GM18511 (cell line): ENCODE data around the gene ITGA4.

Experiments used
- ATAC-seq: cut with Tn5 transposase; IDR thresholded peaks from one replicate; pipeline ENCODE4 v1.9.1; 2021; ENCODE audit warnings: mild to moderate bottlenecking, moderate library complexity; ENCODE audit not compliant: unreplicated experiment

The ITGA4 gene

DNA sequence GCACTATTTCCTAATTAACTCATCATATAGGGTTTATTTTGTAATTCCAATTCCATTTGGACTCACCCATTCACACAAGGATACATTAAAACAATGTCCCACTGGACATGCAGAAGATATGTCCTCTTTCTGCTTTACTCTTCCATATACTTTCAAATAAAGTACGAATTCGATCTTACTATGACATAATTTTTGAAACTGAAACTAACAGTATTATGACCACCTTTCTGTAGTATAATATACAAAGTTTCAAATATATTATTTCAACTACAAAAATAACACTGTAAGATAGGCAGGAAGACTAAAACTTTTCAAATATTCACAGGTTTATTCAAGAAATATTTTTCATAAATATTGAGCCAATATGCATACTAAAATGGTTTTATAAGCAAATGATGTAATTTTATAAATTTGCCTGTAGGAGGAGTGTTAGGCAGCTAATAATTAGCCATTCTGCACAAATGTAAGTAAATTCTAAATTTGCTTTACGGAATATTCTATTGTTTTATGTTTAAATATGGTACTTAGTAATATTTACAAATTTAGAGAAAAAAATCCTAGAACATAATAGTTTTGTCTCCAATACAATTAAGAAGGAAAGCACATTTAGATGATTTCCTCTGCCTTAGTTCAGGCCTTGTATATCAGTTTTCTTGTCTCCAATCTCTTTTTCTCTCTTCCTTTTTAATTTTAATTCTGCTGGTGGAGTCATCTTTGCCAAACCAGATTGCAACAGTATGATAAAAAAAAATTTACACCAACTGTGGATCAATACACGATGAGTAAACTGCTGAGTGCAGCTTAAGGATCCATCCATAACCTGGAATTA, 113.9 kb downstream of the ITGA4 start:
- ATAC-seq, result peak; percentile 43

- no peak for ATAC-seq
Measured at GRCh38 chr2:181573140-181573736, 116.1 kb downstream of the ITGA4 start.

DNA sequence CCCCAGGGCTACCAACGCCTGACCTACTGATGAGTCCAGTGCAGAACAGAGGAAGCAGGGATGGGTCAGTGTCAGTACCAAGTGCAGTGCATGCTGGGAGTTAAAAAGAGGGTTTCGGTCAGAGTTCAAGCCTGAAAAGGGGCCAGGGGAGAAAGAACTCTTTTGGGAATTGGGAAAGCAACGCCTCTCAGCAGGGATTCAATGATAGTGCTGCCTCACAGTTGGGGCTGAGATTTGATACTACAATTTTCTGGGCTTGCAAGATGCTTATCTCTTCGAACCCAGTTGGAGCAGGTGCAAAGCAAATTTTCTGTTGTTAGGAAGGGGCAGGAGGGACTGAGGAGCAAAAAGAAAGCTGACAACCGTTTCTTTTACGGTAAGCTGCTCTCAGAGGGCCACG, 117.1 kb downstream of the ITGA4 start:
- no peak for ATAC-seq

DNA sequence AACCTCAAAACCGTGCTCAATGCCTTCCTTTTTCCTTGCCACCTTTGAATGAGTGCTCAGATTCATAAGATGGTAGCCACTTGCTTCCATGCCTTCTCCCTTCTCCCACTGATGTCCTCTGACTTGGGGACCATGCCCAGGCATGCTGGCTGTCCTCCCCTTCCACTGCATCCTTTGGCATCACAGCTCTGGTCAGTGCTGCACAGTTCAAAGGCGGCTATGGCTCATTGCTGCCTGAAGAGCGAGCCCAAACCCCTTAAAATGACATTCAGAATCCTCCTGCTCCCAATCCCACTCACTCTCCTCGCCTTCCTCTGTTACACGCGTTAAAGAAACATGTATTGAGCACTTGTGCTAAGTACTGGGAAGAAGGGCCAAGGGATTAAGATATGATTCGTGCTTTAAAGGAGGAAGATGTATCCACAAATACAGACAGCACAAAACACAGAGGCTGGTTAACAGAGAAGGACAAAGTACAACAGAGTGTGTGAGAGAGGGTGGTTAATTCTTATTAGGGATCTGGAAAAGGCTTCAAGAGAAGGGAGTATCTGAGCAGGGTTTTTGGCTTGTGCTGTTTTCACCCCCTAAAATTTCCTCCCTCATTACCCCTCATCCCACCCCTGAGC, 118.0 kb downstream of the ITGA4 start:
- no peak for ATAC-seq

DNA sequence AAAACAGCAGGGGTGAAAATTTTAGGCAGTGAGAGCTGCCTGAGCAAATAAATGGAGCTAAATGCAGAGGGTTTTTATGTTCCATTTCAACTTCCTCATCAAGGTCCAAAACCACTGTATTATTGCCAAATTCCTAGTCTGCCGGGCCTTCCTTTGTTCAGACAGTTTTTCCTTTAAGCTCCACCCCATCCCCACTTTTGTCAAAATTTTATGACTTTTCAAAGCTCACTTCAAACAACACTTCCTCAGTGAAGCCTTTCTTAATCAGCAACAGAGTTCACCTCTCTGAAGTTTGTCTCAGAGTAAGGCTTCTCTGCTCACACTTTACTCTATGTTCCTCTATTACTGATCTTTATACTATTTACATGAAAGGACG, 118.5 kb downstream of the ITGA4 start:
- ATAC-seq, result no peak

DNA sequence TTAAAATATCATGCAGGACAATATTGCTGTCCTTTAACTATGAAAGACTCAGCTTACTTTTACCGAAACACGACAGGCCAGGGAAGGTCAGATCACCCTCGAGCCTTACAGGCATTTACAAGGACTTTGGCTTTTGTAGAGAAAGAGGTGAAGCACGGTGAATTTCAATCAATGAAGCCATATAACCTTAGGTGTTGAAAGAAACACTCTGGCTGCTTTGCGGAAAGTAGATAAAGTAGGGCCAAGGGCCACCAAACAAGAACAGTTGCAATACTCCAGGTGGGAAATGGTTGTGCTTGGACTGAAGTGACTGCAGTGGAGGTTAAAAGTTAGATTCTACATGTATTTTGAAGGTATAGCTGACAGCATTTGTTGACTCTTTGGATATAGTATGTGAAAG, 119.2 kb downstream of the ITGA4 start:
- no peak for ATAC-seq

GRCh38 chr2:181578829-181579228, 121.6 kb downstream of the ITGA4 start:
- ATAC-seq, result peak; percentile 60

DNA sequence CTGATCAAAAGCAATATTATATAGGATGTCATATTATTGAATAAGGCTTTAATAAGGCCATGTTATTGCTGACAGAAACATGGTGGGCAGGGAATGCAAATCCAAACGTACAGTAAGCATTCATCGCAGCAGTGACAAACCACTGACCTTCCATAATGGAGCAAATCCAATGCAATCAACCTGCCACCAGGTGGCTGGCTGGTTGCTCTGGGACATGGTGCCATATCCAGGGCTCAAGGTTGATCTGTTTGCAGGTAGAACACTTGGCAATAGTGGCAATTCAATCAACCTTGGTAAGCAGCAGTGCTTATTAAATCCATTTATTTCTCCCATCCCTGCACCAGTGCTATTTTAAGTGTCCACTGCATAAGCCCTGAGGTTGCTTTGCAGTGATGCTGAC, 124.3 kb downstream of the ITGA4 start:
- no peak for ATAC-seq

DNA sequence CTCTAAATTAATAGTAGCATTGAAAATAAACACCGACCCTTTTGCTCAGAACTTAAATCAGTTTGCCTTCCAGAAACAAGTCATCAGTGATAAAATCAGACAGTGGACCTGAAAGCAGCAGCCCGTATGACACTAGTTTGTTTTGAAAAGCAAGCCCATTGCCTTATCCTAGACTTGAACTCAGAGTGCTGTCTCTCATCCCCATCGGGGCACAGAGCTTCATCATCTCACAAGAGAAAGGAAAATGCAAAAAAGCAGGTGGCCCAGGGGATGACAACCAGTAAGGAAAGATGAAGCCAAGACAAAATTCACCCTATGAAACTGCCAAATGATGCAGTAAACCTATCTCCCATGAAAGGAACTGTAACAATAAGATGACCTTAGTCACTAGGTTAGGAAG, 128.5 kb downstream of the ITGA4 start:
- no peak for ATAC-seq
